Astrocyte of the hippocampus (primary cell): ENCODE results near the gene RXYLT1.
"Not testable (repeated sequence)": the region's sequence is repeated elsewhere in the genome, so short reads cannot be mapped to it uniquely, and the experiment has no call there.

ENCODE experiments used
- DNase-seq: peaks from one replicate; pipeline ENCODE4 v3.0.0; 2011; ENCODE audit warnings: low read depth, low spot score

The RXYLT1 gene, protein sequence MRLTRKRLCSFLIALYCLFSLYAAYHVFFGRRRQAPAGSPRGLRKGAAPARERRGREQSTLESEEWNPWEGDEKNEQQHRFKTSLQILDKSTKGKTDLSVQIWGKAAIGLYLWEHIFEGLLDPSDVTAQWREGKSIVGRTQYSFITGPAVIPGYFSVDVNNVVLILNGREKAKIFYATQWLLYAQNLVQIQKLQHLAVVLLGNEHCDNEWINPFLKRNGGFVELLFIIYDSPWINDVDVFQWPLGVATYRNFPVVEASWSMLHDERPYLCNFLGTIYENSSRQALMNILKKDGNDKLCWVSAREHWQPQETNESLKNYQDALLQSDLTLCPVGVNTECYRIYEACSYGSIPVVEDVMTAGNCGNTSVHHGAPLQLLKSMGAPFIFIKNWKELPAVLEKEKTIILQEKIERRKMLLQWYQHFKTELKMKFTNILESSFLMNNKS

GRCh38 chr12:63779498-63780481 lies at the start of gene RXYLT1:
TSS of gene RXYLT1 (plus strand) at chr12:63779909. CDS start at chr12:63779961, 52 bp downstream.
- peak; percentile 93 for DNase-seq

DNA sequence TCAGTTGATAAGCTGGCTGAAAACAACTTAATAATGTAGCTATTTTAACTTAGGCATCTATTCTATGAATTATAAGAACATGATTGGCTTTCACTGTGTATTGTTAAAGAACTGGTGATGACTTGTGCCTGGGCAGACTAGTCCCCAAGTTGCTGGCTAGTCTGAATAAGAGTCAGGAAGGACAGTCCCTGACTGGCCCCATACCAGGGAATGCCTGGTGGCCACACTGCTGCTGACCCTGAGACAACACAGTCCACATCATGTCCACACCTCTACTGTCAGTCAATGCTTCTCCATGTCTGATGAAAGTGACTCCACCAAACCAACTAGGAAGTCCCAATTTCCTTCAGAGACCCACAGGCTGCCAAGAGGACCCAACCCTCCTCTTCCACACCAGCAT lies 46.9 kb upstream of the RXYLT1 start:
- not testable (repeated sequence) for DNase-seq

DNA sequence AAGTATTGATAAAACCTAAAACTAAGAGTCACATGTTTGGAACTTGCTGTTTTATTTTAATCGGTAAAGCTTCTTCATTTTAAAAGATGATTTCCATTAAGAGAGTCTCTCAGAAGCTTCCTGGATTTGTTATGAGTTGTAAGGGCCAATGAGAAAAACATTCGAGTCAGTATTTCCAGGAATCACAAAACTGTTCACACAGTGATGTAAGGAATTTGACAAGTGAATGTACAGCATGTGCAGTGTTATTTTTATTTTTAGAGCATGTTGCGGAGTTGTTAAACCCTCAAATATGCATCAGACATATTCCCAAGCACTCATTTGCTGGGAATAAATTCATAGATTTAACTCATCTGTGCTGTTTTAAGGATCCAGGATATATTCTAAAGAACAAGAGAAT lies 46.1 kb upstream of the RXYLT1 start:
- not testable (repeated sequence) for DNase-seq

- DNase-seq = not testable (repeated sequence)
Observed at GRCh38 chr12:63740551-63740950, 39.2 kb upstream of the RXYLT1 start.

GRCh38 chr12:63741431-63741830 lies 38.3 kb upstream of the RXYLT1 start:
- not testable (repeated sequence) for DNase-seq

DNA sequence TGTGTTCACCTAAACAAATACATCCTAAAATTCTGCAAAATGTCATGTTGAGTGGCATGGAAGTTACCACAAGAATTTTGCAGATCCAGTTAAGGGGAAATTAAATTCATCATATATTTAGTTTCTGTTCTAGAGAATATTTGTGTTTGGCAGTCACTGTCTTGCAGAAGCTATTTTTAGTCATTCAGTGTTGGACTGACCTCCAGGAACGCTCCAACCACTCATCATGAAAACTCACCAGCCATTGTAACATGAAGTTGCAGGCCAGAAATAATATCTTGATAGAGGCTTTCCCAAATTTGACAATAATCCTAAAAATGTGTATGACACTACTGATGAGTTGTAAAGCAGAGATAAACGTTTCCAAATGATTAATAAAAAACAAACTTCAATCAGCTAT lies 35.6 kb upstream of the RXYLT1 start:
- peak; percentile 2 for DNase-seq

DNA sequence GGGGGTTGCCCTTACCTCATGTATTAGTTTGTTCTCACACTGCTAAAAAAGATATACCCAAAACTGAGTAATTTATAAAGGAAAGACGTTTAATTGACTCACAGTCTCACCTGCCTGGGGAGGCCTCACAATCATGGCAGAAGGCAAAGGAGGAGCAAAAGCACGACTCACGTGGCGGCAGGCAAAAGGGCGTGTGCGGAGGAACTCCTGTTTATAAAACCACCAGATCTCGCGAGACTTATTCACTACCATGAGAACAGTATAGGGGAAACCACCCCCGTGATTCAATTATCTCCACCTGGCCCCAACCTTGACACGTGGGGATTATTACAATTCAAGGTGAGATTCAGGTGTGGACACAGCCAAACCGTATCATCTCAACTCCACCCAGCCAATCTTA lies 33.2 kb upstream of the RXYLT1 start:
- not testable (repeated sequence) for DNase-seq

DNA sequence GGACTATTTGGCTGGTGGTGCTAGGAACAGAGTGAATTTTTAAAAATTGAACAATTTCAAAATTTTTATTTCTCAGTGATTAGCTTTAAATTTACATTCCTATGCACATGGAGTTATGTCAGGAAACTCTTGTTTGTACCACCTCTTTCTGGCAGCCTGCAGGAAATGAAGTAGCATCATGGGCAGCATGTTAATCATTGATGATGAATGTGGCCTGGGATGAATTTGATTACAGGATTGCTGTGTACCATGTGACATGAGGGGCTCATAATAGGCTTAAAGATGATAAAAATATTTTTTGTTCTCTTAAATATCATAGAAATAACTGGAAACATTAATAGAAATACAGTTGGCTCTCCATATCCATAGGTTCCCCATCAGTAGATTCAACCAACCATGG lies 32.6 kb upstream of the RXYLT1 start:
- not testable (repeated sequence) for DNase-seq

GRCh38 chr12:63747553-63747952 lies 32.2 kb upstream of the RXYLT1 start:
- DNase-seq = no peak

DNA sequence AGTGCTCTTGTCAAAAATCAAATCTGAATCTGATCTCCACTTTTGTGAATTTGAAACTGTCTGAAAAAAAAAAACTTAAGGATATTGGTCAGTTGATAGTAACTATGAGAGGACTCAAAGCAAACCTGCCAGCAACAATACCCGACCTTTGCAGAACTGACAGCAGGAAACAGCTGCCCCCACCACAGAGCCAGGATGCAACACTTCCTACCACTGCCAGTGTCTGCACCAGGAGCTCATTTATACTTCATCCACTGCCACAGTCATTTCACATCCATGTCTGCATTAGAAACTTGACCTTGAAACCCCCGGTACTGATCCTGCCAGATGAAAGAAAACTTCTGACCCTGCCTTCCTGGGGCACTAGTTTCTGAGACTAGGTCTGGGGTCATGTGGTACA lies 27.4 kb upstream of the RXYLT1 start:
- no peak for DNase-seq

- DNase-seq = no peak
Observed at GRCh38 chr12:63752841-63753240, 26.9 kb upstream of the RXYLT1 start.

DNA sequence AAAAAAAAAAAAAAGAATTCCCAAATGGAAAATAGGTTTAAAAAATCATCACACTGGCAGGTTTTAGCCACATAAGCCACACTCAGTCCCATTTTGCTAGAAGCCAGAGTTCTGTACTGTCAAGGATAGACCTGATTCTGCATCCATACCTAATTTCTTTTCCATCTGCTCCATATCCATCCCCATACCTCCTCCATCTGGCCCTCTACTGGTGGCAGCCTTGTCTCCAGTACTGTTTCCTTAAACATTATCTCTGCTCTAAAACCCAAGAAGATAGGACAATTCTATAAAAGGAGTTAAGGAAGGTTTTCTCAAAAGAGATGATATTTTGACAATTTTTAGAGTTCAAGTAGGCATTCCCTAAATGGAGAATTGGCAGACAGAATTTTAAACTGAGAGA lies 26.0 kb upstream of the RXYLT1 start:
- DNase-seq = no peak

DNA sequence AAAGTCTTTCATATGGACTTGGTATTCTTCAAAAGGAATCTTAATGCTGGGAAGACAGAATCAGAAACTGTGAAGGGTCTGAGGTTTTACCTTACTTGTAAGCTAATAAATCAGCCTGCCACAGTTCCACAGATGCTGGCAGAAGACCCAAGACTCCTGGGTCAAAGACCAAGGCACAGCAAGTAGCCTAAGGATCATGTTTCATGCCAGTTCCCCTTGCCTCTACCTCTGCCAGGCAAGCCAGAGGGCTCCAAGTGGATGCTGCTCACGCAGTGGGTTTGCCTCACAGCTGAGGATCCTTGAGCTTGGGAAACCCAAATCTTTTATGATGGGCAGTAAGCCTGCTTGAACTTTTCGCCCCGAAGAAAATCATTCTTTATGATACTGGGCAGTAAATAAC lies 15.2 kb upstream of the RXYLT1 start:
- no peak for DNase-seq

DNA sequence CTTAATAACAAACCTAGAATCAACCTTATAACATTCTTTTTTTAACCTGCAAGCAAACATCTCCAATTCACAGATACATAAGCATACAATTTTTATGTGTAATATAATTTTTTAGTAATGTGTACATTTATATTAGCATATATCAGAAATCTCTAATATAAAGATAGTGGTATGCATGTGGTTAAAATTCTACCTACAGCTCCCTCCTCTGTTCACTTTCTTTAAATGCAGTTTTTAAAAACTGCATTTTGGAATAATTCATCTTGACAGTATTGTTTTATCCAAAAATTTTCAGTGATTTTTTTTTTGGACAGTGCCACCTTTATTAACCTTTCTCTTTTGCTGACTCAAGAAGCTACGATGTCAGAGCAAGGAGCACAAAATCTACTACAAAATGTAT lies 13.2 kb upstream of the RXYLT1 start:
- DNase-seq = no peak

- no peak for DNase-seq
Observed at GRCh38 chr12:63770375-63770774, 9.3 kb upstream of the RXYLT1 start.

DNA sequence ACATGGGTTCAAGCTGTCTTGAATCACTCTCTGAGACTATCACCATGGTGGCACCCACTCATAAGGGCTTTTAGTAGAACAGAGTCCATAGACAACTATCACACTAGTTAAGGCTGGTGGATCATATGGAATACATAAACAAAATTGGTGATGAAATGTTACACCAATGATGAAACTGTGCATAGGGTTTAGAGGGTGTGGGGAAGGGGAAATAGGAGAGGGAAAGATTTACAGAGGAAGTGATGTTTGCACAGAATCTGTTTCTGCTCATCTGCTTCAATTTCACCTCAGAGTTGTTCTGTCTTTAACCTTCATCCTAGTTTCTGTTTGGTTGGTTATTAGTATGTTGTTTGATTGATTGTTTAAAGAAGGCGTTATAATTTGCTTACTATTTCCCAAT lies 2.4 kb upstream of the RXYLT1 start:
- no peak for DNase-seq

DNA sequence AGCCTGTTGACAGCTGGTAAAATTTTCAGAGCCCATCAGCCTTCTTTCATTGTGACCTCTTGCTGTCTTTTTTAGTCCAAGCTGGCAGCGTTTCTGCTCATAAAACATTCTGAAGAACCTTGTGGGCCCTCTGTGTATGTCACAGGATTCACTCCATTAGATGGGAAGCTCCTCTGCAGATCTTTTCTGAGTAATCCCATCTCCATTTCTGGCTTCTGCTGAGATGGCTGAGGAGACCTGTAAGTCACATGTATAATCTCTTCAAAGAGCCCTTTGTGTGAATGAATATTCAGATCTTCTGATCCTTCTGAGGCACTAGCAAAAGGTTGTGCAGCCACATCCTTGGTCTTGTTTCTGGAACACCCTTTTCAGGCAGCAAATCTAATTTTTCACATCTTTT lies 2.8 kb downstream of the RXYLT1 start:
- no peak for DNase-seq

DNA sequence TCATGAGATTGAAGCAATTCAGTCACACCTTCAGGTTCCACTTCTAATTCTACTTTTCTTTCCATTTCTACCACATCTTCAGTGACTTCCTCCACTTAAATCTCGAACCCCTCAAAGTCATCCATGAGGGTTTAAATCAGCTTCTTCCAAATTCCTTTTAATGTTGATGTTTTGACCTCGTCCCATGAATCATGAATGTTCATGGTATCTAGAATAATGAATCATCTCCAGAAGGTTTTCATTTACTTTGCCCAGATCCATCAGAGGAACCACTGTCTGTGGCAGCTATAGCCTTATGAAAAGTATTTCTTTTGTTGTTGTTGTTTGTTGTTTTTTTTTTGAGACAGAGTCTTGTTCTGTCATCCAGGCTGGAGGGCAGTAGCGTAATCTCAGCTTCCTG lies 7.6 kb downstream of the RXYLT1 start:
- DNase-seq = no peak

GRCh38 chr12:63790608-63790945 lies 10.9 kb downstream of the RXYLT1 start:
- DNase-seq = no peak

- DNase-seq = no peak
Observed at GRCh38 chr12:63792338-63792737, 12.6 kb downstream of the RXYLT1 start.

DNA sequence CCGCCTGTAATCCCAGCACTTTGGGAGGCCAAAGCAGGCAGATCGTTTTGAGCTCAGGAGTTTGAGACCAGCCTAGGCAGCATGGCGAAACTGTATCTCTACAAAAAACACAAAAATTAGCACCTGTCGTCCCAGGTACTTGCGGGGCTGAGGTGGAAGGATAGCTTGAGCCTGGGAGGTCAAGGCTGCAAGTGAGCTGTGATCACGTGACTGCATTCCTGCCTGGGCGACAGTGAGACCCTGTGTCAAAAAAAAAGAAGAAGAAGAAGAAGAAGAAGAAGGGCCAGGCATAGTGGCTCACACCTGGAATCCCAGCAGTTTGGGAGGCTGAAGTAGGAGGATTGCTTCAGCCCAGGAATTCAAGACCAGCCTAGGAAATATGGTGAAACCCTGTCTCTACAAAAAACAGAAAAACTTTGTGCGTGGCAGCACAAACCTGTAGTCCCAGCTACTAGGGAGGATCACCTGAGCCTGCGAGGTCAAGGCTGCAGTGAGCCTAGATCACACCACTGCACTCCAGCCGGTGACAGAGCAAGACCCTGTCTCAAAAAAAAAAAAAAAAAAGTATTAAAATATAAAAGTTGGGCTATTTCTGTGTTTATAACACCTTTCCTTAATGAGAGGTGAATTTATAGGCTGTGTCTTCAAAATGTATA lies 15.5 kb downstream of the RXYLT1 start:
- DNase-seq = no peak

DNA sequence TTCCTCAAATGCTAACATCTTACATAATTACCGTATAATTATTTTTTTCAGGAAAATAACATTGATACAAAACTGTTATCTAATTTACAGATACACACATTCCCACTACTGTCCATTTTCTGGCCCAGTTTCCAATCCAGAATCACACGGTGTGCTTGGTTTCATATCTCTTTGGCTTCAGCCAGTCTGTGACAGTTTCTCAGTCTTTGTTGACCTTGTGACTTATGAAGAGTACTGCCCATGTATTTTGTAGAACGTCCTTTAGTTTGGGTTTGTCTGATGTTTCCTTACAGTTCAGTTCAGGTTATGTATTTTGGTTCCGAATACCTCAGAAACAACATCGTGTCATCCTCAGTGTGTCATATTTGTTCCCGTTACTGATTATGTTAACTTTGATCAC lies 16.2 kb downstream of the RXYLT1 start:
- no peak for DNase-seq
